Activated CD8-positive, alpha-beta memory T cell treated with anti-CD3 and anti-CD28 coated beads, Interleukin-2, amount 50 U/mL, for 1 hour (primary cell): Measurements from ENCODE around the gene FOXRED1.
"Not testable (repeated sequence)": the region's sequence is repeated elsewhere in the genome, so short reads cannot be mapped to it uniquely, and the experiment has no call there.

ENCODE experiments used
- DNase-seq: peaks from one replicate; pipeline ENCODE4 v3.0.0-alpha.2; 2020; ENCODE audit errors: extremely low read depth

FOXRED1 gene

GRCh38 chr11:126268708-126269579 is at the start of gene FOXRED1, which contains the start of gene SRPRA:
Gene FOXRED1 (plus strand): TSS chr11:126269154. CDS start chr11:126269207, 53 bp downstream.
Gene SRPRA (minus strand): TSS chr11:126268895. CDS start chr11:126268804, 91 bp downstream.
- DNase-seq = peak; percentile 98

GRCh38 chr11:126219547-126219946 is 49.4 kb upstream of the FOXRED1 start:
- DNase-seq = no peak

DNA sequence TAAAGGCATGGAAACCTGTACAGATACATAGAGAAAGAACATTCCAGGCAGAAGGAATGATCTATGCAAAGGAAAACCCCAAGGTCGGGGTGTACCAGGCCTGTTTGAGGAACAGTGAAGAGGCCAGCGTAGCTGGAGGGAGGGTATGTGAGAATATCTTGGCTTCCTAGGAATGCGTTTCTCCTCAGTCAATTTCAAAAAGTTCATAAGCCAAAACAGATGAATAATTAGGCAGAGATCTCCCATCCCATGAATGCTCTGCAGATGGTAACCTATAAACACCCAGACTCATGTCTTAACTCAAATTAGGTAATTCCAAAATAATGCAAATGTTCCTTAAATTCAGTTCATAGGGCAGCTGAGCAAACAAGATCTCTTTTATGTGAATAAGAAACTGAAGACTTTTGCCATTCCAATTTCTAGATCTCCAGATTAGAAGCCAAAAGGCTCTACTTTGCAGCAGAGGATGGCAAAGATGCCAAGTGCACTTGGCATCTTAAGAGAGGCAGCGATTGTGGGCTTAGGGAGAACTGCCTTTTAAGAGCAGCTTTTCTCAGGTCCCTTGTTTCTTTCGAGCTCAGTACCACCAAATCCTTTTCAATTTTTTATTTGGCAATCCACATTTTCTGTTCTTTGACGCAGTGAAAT is 44.2 kb upstream of the FOXRED1 start:
- DNase-seq = no peak

GRCh38 chr11:126225295-126225665 is 43.7 kb upstream of the FOXRED1 start:
- no peak for DNase-seq

GRCh38 chr11:126226334-126227084 is 42.4 kb upstream of the FOXRED1 start:
- DNase-seq = no peak

DNA sequence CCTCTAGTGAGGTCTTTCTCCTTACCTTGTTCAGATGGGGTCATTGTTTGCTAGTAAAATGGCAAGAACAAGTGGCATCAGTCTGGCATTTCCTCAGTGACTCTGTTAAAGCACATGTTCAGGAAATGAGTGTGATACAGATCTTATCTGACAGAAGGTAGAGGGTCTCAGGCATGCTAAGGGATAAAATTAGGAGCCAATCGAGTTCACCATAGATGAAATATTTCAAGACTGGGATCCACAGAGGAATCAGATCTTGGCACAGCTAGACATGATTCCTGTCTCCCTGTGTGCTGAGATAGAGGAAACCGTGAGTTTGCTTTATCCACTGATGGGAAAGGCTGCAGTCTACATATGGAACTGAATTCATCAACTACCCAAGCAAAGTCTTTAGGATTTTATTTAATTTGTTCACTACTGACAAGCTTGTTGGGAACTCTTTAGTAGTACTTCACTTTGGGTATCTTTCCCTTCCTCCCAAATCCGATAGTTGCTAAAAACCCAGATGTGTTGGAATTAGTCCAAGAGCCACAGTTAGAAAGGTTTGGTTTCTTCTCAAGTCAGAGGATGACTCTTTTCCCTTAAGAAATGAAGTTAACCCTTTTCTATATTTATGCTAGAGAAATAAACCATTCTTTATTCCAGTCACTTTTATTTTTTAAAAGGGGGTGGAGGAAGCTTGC is 39.0 kb upstream of the FOXRED1 start:
- no peak for DNase-seq

DNA sequence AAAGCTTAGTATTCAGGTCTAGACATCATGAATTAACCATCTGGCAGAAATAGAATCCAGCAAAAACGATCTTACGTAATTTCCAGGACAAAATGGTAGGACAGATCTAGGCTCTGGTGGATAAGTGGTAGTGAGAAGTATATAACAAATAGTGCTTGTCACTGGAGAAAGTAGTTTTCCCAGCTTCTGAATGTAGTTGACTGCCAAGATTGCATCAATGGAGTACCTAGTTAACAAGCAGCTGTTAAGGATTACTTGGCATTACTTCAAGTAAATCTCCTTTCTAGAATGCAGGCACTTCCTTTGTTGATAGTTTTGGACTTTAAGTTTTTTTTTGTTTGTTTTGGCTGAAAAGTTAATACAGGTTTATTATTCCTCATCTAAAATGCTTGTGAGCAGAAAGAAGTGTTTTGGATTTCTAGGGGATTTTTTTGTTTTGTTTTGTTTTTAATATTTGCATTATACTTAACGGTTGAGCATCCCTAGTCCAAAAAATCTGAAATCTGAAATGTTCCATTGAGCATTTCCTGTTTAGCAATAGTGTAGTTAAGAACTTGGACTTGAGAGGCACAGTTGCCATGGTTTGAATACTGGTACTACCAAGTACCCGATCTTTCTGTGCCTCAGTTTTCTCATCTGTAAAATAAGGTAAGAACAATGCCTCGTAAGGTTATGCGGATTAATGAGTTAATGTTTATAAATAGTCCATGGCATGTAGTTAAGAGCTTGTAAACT is 37.1 kb upstream of the FOXRED1 start:
- no peak for DNase-seq

DNA sequence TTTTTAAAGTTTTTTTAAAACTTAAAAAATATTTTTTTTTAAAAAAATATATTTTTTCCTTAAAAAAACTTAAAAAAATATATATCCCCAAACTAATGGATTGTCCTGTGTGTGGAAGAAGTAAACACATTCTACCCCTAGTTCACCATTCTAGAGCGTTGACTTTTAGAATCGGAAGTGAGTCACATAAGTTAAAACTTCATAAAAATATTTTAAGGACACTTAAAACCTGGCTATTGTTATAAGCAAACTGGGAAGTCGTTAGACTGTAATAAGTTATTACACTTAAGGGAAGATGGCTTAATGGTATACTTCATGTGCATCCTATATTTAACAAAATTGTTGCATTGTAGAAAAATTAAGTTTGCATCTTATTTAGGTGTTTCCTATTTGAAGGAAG is 36.3 kb upstream of the FOXRED1 start:
- DNase-seq = no peak

GRCh38 chr11:126233391-126233790 is 35.6 kb upstream of the FOXRED1 start:
- no peak for DNase-seq

- no peak for DNase-seq
These were observed 22.3 kb upstream of the FOXRED1 start for GRCh38 chr11:126246636-126247035.

GRCh38 chr11:126253265-126253664 is 15.7 kb upstream of the FOXRED1 start:
- no peak for DNase-seq

GRCh38 chr11:126254819-126255218 is 14.1 kb upstream of the FOXRED1 start:
- no peak for DNase-seq

DNA sequence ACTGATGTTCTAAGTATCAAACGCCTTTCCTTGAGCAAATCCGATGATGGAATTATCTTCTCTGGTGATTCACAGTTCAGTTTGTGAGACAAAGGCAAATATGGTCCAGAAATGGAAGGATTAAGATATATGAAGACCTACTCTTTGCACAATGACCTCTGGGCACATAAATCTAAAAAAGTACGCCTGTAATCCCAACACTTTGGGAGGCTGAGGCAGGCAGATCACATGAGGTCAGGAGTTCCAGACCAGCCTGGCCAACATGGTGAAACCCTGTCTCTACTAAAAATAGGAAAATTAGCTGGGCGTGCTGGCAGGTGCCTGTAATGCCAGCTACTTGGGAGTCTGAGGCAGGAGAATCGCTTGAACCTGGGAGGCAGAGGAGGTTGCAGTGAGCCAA is 13.4 kb upstream of the FOXRED1 start:
- DNase-seq = not testable (repeated sequence)

DNA sequence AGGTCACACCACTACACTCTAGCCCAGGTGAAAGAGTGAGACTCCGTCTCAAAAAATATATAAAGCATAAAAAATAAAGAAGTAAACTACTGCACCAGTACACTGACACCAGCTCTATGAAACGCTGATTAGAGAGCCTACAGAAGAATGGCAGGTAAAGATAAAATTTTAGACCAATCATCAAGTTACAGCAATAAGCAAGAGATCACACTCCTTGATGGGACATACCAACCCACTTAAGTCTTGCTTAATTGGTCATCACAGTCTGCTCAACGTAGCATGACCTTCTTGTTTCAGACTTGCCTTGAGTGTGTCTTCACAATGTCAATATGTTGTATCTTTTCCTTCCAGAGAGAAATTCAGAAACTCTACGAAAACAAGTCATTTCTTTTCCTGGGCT is 12.7 kb upstream of the FOXRED1 start:
- no peak for DNase-seq

GRCh38 chr11:126257144-126257543 is 11.8 kb upstream of the FOXRED1 start:
- DNase-seq = no peak

- DNase-seq = no peak
These were observed 11.2 kb upstream of the FOXRED1 start for GRCh38 chr11:126257764-126258163.

DNA sequence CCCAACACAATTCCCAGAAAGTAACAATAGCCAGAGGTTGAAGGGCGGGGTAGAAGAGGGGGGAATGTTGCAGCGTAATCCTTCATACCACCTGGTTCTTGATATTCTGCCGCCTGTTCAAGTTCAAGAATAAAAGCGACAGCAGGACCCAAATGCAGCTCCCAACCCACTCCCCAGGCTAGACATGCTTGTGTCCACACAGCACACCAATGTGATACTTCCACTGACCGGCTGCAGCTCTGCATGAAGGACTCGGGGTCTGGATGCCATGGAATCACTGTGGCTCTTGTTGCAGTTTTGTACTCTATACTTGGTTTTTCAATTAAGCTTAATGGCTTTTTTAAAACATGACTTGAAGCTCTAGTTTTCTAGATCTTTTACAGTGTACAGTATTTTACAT is 6.7 kb upstream of the FOXRED1 start:
- DNase-seq = no peak

- no peak for DNase-seq
These were observed 5.5 kb upstream of the FOXRED1 start for GRCh38 chr11:126263489-126263888.

DNA sequence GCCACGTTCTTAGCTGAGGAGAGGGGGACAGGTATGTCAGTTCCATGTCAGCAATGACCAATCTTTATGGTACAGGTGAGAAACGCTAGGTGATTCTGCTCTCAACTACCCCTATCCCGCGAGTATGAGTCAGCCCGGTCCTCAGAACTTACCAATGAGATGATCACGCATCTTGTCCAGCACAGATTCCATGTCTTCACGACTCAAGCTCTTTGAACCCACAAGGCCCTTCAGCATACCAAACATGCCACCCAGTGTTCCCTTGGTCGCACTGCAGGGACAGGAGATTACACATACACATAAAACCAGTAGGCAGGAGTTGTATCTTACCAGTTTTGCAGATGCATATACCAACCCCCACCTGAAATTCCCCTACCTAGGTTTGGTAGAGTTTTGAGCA is 3.1 kb upstream of the FOXRED1 start:
- no peak for DNase-seq

GRCh38 chr11:126267650-126268049 is 1.3 kb upstream of the FOXRED1 start:
- DNase-seq = no peak

GRCh38 chr11:126268361-126268707 is 620 bp upstream of the FOXRED1 start:
- no peak for DNase-seq
